ENCODE measurements around the gene CST11. TPM values are rescaled to one million over a fixed set of nuclear protein-coding genes. Genes with fewer than 3 reads are reported as not detected.

CST11 gene
- total RNA-seq, 1 experiment from 2014 or later, result not detected

- H3K4me3 Mint-ChIP-seq (ENCODE audit: unreplicated experiment), result no peak overlapping the region
- H3K27ac Mint-ChIP-seq (ENCODE audit: low read depth, unreplicated experiment), result no peak overlapping the region
- CTCF ChIA-PET, result interaction anchor here (0.6 to 1.3 kb wide), 5 partner anchors 9 to 182 kb away, joined by 3 to 6 read pairs (median 4); no protein-coding TSS in a partner anchor
- POLR2A ChIA-PET, result no interaction called here
- H3K36me3 Mint-ChIP-seq (ENCODE audit: insufficient read depth, unreplicated experiment), result peaks cover 2% of the 10 kb centered on the region
- no peaks in the 10 kb centered on the region for H3K4me1 Mint-ChIP-seq (ENCODE audit: insufficient read depth, unreplicated experiment)
- intact Hi-C loops (cut with micrococcal nuclease), result no loop called here
- BruUV-seq (replicated peaks), result no TSS peak
- no peak for DNase-seq (ENCODE audit: unreplicated experiment)
- TF ChIP-seq CTCF (IDR thresholded peaks at IDR 0.05; ENCODE audit: unreplicated experiment), result no peak
- no peaks in the 10 kb centered on the region for H3K9me3 Mint-ChIP-seq (ENCODE audit: unreplicated experiment)
- H3K27me3 Mint-ChIP-seq (ENCODE audit: insufficient read depth, unreplicated experiment), result no peaks in the 10 kb centered on the region
Measured at GRCh38 chr20:23425129-23425528, 27.5 kb downstream of the CST11 start.

DNA sequence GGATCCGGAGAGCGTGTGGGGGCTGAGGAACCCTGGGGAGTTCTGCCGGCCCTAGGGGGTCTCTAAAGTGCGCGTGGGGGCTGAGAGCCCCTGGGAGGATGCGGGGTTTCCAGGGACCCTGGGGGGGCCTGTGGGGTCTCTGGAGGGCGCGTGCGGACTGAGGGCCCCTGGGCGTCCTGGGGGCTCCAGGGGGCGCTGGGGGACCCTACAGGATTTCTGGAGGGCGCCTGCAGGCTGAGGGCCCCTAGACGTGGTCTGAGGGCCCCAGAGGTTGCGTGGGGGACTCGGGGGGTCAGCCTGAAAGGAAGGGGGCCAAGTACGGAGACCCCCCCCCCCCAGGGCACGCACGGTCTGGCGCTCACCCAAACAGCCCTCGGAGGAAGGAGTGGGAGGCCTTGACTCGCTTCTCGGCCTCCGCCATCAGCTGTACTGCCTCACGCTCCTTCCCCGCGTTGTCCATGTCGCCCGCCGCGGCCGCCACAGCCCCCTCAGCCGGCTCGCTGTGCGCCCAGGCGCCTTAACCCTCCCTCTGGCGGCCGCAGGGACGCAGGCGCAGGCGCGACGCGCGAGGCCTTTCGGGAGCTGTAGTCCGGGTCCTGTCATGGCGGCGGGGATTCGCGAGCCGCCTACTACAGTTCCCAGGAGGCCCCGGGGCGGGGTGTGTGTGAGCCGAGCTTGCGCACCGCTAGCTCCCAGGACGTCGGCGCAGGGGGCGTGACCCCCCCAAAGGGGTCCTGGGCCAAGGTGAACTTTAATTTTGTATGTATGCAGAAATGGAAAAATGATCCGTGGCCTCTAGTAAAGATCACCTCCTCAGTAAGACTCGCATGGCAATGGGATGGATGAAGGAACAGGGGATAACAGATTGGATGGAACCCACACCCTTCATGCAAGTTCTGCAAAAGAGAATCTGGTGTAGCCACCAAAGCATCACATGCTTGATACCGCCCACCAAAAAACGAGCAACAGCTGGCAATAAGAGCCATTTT is 31.4 kb downstream of the CST11 start, which contains the start of gene NAPB:
Gene NAPB (minus strand): TSS at position 546 of the 989 bp plus-strand sequence. CDS start 86 bp downstream, at position 460.
- peak; percentile 92 for DNase-seq (ENCODE audit: unreplicated experiment)
- Mint-ChIP-seq H3K36me3 (ENCODE audit: insufficient read depth, unreplicated experiment) (peaks cover 6% of the 10 kb centered on the region), H3K27ac (ENCODE audit: low read depth, unreplicated experiment) (peak within 1 kb of the TSS; percentile 90), H3K9me3 (ENCODE audit: unreplicated experiment) (no peaks in the 10 kb centered on the region), H3K4me1 (ENCODE audit: insufficient read depth, unreplicated experiment) (peaks cover 9% of the 10 kb centered on the region), H3K4me3 (ENCODE audit: unreplicated experiment) (peak within 1 kb of the TSS; percentile 78), H3K27me3 (ENCODE audit: insufficient read depth, unreplicated experiment) (no peaks in the 10 kb centered on the region)
- BruUV-seq (replicated peaks), result no TSS peak
- TF ChIP-seq CTCF (IDR thresholded peaks at IDR 0.05; ENCODE audit: unreplicated experiment), result peak; percentile 39
- ChIA-PET CTCF (interaction anchor here (0.6 to 7.2 kb wide), 24 partner anchors 10 to 1600 kb away, joined by 3 to 60 read pairs (median 4); no protein-coding TSS in a partner anchor), POLR2A (interaction anchor here (0.6 to 10.1 kb wide), 33 partner anchors 10 to 1826 kb away, joined by 3 to 261 read pairs (median 4); partner anchors contain the start of genes GZF1 and NXT1)
- intact Hi-C loops (cut with micrococcal nuclease), result loop anchor here (5.0 kb wide), 2 partner anchors 59 to 201 kb away; partner anchors contain the start of gene GZF1

DNA sequence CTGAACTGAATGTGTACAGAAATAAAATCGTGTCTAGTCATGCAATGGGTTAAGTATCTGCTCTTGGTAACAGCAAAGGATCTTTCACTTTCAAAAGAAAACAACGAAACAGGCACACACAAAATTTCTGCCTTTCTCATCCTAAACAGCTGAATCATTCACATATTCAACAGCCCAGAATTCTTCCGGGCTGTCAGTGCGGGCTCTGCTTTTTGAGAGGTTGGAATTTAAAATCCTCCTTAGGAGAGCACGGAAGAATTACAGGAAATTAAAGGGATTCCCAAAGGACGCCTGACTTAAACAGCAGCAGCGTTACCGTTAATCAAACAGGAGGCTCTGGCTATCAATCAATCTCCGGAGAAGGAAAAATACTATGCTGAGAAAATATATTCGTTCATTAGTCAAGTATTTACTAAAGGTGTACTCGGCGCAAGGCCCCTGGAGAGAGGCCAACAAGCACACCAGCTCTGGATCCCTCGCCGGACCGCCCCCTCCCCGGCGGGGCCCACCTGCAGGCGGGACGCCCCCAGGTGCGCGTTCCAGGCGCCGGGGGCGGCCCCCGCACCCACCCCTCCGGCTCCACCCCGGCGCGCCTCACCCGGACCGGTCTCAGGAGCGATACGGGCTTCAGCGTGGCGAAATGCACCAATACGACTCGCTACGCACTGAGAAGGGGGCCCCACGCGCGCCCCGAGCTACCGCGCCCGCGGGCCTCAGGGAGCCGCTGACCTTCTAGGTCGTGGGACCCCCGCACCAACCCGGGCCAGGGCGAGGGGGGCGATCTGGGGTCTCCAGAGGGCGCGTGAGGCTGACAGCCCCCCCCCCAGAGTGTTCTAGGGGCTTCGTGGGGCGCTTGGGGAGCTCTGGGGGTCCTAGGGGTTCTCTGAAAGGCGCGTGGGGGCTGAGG is 32.4 kb downstream of the CST11 start:
- TF ChIP-seq CTCF (IDR thresholded peaks at IDR 0.05; ENCODE audit: unreplicated experiment), result no peak
- intact Hi-C loops (cut with micrococcal nuclease), result loop anchor here (5.0 kb wide), 2 partner anchors 58 to 202 kb away; partner anchors contain the start of gene GZF1
- no peaks in the 10 kb centered on the region for H3K27me3 Mint-ChIP-seq (ENCODE audit: insufficient read depth, unreplicated experiment)
- H3K36me3 Mint-ChIP-seq (ENCODE audit: insufficient read depth, unreplicated experiment), result peaks cover 6% of the 10 kb centered on the region
- peaks cover 17% of the 10 kb centered on the region for H3K4me1 Mint-ChIP-seq (ENCODE audit: insufficient read depth, unreplicated experiment)
- peak; percentile 41 for DNase-seq (ENCODE audit: unreplicated experiment)
- no peaks in the 10 kb centered on the region for H3K9me3 Mint-ChIP-seq (ENCODE audit: unreplicated experiment)
- H3K27ac Mint-ChIP-seq (ENCODE audit: low read depth, unreplicated experiment), result peak overlapping the region; percentile 90
- ChIA-PET CTCF (interaction anchor here (0.6 to 7.2 kb wide), 21 partner anchors 9 to 1197 kb away, joined by 3 to 60 read pairs (median 4); no protein-coding TSS in a partner anchor), POLR2A (interaction anchor here (0.6 to 10.1 kb wide), 31 partner anchors 9 to 1828 kb away, joined by 3 to 261 read pairs (median 5); partner anchors contain the start of genes CST3, GZF1, NXT1 and PYGB)
- H3K4me3 Mint-ChIP-seq (ENCODE audit: unreplicated experiment), result peak overlapping the region; percentile 78
- BruUV-seq (replicated peaks), result no TSS peak
